ENCODE data around the gene SLC35E4.
"Not testable (repeated sequence)": the region's sequence is repeated elsewhere in the genome, so short reads cannot be mapped to it uniquely, and the experiment has no call there.

The SLC35E4 gene

GRCh38 chr22:30609260-30610185 lies 26.1 kb upstream of the SLC35E4 start:
- in situ Hi-C loops (cut with MboI; ENCODE audit: low sequenced_read_pairs), result loop anchor here (10.0 kb wide), 1 partner anchor 45 kb away; no protein-coding TSS in a partner anchor

GRCh38 chr22:30610299-30610698 lies 25.3 kb upstream of the SLC35E4 start:
- in situ Hi-C loops (cut with MboI; ENCODE audit: low sequenced_read_pairs), result no loop called here

GRCh38 chr22:30611197-30611596 lies 24.4 kb upstream of the SLC35E4 start:
- in situ Hi-C loops (cut with MboI; ENCODE audit: low sequenced_read_pairs), result no loop called here

GRCh38 chr22:30612789-30613188 lies 22.8 kb upstream of the SLC35E4 start:
- in situ Hi-C loops (cut with MboI; ENCODE audit: low sequenced_read_pairs), result no loop called here

- in situ Hi-C loops (cut with MboI; ENCODE audit: low sequenced_read_pairs), result no loop called here
Observed at GRCh38 chr22:30614268-30614667, 21.3 kb upstream of the SLC35E4 start.

GRCh38 chr22:30614879-30615278 lies 20.7 kb upstream of the SLC35E4 start:
- in situ Hi-C loops (cut with MboI; ENCODE audit: low sequenced_read_pairs), result no loop called here

GRCh38 chr22:30615543-30615954 lies 20.0 kb upstream of the SLC35E4 start:
- in situ Hi-C loops (cut with MboI; ENCODE audit: low sequenced_read_pairs), result no loop called here

GRCh38 chr22:30617819-30618218 lies 17.8 kb upstream of the SLC35E4 start:
- in situ Hi-C loops (cut with MboI; ENCODE audit: low sequenced_read_pairs), result no loop called here

- in situ Hi-C loops (cut with MboI; ENCODE audit: low sequenced_read_pairs), result not testable (repeated sequence)
Observed at GRCh38 chr22:30619909-30620308, 15.7 kb upstream of the SLC35E4 start.

- in situ Hi-C loops (cut with MboI; ENCODE audit: low sequenced_read_pairs), result no loop called here
Observed at GRCh38 chr22:30626413-30626812, 9.2 kb upstream of the SLC35E4 start.

- in situ Hi-C loops (cut with MboI; ENCODE audit: low sequenced_read_pairs), result no loop called here
Observed at GRCh38 chr22:30627471-30627870, 8.1 kb upstream of the SLC35E4 start.

- in situ Hi-C loops (cut with MboI; ENCODE audit: low sequenced_read_pairs), result no loop called here
Observed at GRCh38 chr22:30628491-30628890, 7.1 kb upstream of the SLC35E4 start.

GRCh38 chr22:30631469-30631868 lies 4.1 kb upstream of the SLC35E4 start:
- in situ Hi-C loops (cut with MboI; ENCODE audit: low sequenced_read_pairs), result not testable (repeated sequence)

- in situ Hi-C loops (cut with MboI; ENCODE audit: low sequenced_read_pairs), result no loop called here
Observed at GRCh38 chr22:30634471-30635233, 929 bp upstream of the SLC35E4 start.

GRCh38 chr22:30636226-30637077 lies 871 bp downstream of the SLC35E4 start:
- in situ Hi-C loops (cut with MboI; ENCODE audit: low sequenced_read_pairs), result no loop called here

- in situ Hi-C loops (cut with MboI; ENCODE audit: low sequenced_read_pairs), result no loop called here
Observed at GRCh38 chr22:30637701-30638114, 2.1 kb downstream of the SLC35E4 start.

- in situ Hi-C loops (cut with MboI; ENCODE audit: low sequenced_read_pairs), result no loop called here
Observed at GRCh38 chr22:30640361-30640760, 4.8 kb downstream of the SLC35E4 start.

GRCh38 chr22:30640839-30641430 lies 5.4 kb downstream of the SLC35E4 start:
- in situ Hi-C loops (cut with MboI; ENCODE audit: low sequenced_read_pairs), result no loop called here

- in situ Hi-C loops (cut with MboI; ENCODE audit: low sequenced_read_pairs), result no loop called here
Observed at GRCh38 chr22:30643055-30643875, 7.7 kb downstream of the SLC35E4 start.
